Tibial artery (tissue), 4 donors: ENCODE data around the gene SAMD7.

Experiments
- DNase-seq, 2 donors: peaks; one replicate each; pipeline ENCODE4 v3.0.0-alpha.2; 2019
- H3K27ac ChIP-seq, 2 donors: fragments of 200-600 bp; sonication (generic) in 1 of 2; 1 replicate in 1 of 2; 2 replicates in 1 of 2; pipeline ENCODE4 v1.5.1; 2018 to 2019; ENCODE audit warnings: mild to moderate bottlenecking in 1 of 2
- H3K27me3 ChIP-seq, 2 donors: fragments of 200-600 bp; sonication (generic) in 1 of 2; one replicate each; pipeline versions ENCODE4 v1.5.1 to v1.6.0; 2016 to 2019
- H3K36me3 ChIP-seq, 3 donors: fragments of 200-600 bp; sonication (generic) in 2 of 3; one replicate each; pipeline ENCODE4 v1.5.1; 2016 to 2019; ENCODE audit warnings: mild to moderate bottlenecking in 2 of 3
- H3K4me1 ChIP-seq, 4 donors: fragments of 200-600 bp; sonication (generic) in 2 of 4; 1 replicate in 3 of 4; 2 replicates in 1 of 4; pipeline ENCODE4 v1.5.1; 2016 to 2019
- H3K4me3 ChIP-seq, 2 donors: fragments of 200-600 bp; sonication (generic) in 1 of 2; 1 replicate in 1 of 2; 2 replicates in 1 of 2; pipeline ENCODE4 v1.5.1; 2018 to 2019; ENCODE audit warnings: mild to moderate bottlenecking in 2 of 2
- H3K9me3 ChIP-seq, 3 donors: fragments of 200-600 bp; sonication (generic) in 1 of 3; one replicate each; pipeline ENCODE4 v1.5.1; 2016 to 2019
- intact Hi-C: fragments of 100-400 bp; cut with DNase I; formaldehyde crosslinking; loops from one replicate; pipeline ENCODE4 v1.15.0; 2023; ENCODE audit warnings: low total_unique reads
- TF ChIP-seq, protein P1 (sequence below), 2 experiments: fragments of 200-600 bp in 1 of 2; fragments of 450-650 bp in 1 of 2; IDR thresholded peaks; one replicate each; pipeline ENCODE4 v1.5.1; 2017 to 2019; ENCODE audit warnings: antibody characterized with exemption in 2 of 2, mild to moderate bottlenecking in 1 of 2, moderate library complexity in 1 of 2

The SAMD7 gene

DNA sequence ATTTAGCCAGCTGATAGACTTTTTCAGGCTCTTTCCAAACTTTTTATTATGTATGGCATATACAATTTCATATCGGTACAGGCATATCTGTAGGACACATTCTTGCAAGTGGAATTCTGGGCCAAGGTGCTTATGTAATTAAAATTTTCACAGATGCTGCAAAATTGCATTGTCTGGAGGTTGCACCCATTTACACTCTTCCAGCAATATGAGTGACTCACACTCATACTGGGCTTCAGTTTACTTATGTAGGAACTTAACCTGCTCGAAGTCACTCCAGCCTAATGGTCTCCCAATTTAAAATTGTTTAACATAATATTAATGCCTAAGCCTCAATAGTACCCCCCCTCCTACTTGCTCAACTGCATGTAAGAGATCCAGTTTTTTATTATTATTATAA is 44.0 kb downstream of the SAMD7 start:
- no peak for DNase-seq
- TF ChIP-seq, protein P1, sequence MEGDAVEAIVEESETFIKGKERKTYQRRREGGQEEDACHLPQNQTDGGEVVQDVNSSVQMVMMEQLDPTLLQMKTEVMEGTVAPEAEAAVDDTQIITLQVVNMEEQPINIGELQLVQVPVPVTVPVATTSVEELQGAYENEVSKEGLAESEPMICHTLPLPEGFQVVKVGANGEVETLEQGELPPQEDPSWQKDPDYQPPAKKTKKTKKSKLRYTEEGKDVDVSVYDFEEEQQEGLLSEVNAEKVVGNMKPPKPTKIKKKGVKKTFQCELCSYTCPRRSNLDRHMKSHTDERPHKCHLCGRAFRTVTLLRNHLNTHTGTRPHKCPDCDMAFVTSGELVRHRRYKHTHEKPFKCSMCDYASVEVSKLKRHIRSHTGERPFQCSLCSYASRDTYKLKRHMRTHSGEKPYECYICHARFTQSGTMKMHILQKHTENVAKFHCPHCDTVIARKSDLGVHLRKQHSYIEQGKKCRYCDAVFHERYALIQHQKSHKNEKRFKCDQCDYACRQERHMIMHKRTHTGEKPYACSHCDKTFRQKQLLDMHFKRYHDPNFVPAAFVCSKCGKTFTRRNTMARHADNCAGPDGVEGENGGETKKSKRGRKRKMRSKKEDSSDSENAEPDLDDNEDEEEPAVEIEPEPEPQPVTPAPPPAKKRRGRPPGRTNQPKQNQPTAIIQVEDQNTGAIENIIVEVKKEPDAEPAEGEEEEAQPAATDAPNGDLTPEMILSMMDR (IDR thresholded peaks at IDR 0.05): no peak
- Histone ChIP-seq H3K4me1 (no peaks in the 10 kb centered on the region), H3K36me3 (no peaks in the 10 kb centered on the region), H3K27ac (no peak overlapping the region), H3K4me3 (no peak overlapping the region), H3K9me3 (no peaks in the 10 kb centered on the region), H3K27me3 (peaks cover 0 to 3% of the 10 kb centered on the region in 2 donors)
- intact Hi-C loops: no loop called here

DNA sequence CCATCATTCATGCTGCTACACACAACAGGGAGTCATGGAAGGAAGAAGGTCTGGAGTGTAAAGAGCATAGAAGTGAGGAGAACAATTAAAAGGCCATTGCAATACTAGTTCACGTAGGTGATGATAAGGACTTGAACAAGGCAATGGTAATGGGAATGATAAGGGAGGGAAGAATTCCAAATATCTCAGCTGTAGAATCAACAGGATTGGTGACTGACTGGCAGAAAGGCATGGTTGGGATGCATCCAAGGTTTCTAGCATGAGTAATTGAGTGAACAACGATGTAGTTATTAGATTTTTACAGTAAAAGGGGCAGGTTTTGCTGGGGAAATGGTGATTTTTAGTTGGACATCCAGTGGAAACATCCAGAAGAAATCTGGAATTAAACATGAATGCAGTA is 52.8 kb downstream of the SAMD7 start:
- no peak overlapping the region for H3K4me3 ChIP-seq
- H3K4me1 ChIP-seq: peaks cover 0 to 17% (median 9%) of the 10 kb centered on the region in 4 donors
- H3K27me3 ChIP-seq: no peaks in the 10 kb centered on the region
- H3K36me3 ChIP-seq: no peaks in the 10 kb centered on the region
- no peak overlapping the region for H3K27ac ChIP-seq
- no peak for DNase-seq
- TF ChIP-seq, protein P1 (IDR thresholded peaks at IDR 0.05): no peak
- H3K9me3 ChIP-seq: no peaks in the 10 kb centered on the region
- intact Hi-C loops: loop anchor here (10.0 kb wide), 1 partner anchor 99 kb away; the partner anchor contains the start of gene LRRC31

DNA sequence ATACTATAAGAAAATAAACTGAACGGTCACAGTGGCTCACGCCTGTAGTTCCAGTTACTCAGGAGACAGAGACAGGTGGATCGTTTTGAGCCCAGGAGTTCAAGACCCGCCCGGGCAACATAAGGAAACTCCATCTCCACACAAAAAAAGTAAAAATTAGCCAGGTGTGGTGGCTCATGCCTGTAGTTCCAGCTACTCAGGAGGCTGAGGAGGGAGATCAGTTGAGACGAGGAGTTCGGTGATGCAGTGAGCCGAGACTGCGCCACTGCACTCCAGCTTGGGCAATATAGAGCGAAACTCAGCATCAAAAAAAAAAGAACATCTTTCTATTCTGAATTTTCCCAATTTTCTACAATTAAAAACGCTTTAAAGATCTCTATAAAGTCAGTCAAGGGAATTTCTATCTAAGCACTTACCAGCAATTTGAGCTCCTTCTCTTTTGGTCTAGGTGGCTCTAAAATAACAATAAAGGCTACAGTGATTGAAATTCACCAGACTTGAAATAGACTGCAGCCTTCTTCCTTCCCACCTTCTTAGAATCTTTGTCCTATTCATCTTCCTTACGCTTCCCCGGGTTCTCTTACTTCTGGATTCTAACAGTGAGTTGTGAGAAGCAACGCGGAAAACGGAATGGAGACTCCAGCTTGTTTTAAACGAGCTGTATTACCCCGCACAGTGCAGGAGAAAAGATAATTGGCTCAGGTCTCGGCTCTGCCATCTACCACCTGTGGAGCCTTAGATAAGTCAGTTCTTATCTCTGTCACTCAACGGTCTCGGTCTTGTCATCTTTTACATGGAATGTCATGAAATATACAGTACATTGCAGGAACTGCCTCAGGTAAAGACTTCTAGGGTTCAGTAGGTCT is 54.4 kb downstream of the SAMD7 start:
- Histone ChIP-seq H3K9me3 (no peaks in the 10 kb centered on the region), H3K36me3 (peaks cover 0 to 5% (median 0%) of the 10 kb centered on the region in 3 donors), H3K4me1 (peaks cover 0 to 33% (median 16%) of the 10 kb centered on the region in 4 donors), H3K27me3 (no peaks in the 10 kb centered on the region), H3K27ac (peak overlapping the region; percentile 85 to 93), H3K4me3 (peak overlapping the region; percentile 74 to 78)
- TF ChIP-seq, protein P1 (IDR thresholded peaks at IDR 0.05): no peak
- intact Hi-C loops: loop anchor here (10.0 kb wide), 1 partner anchor 101 kb away; the partner anchor contains the start of gene LRRC31
- no peak for DNase-seq

DNA sequence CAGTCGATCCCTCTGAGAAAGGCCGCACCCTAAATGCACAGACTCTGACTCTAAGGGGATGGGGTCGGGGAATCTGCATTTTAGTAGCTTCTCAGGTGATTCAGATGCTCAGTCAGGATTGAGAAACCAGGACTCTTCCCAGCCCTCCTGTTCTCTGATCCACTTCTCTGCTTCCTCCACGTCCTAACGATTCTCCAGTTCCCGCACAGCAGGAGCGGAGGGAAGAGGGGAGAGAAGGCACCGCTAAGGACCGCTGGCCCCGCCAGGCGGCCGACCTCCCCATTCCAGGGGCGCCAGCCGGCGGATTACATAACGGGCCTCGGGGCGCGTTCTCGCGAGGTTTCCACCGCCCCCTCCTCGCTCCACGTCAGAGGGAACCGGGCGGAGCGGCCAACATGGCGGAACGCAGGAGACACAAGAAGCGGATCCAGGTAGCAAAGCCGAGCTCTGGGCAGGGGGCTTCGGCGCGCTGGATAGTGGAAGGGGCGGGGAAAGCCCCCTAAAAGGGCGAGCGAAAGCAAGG is 55.1 kb downstream of the SAMD7 start, which contains the start of gene SEC62:
TSS of gene SEC62 (plus strand) at position 380 of the 523 bp plus-strand sequence. CDS start at position 396, 16 bp downstream.
- no peaks in the 10 kb centered on the region for H3K9me3 ChIP-seq
- H3K4me1 ChIP-seq: peaks cover 0 to 39% (median 16%) of the 10 kb centered on the region in 4 donors
- intact Hi-C loops: loop anchor here (10.0 kb wide), 1 partner anchor 102 kb away; the partner anchor contains the start of gene LRRC31
- H3K36me3 ChIP-seq: peaks cover 0 to 5% (median 0%) of the 10 kb centered on the region in 3 donors
- DNase-seq: peak; percentile 90 to 96
- H3K27me3 ChIP-seq: no peaks in the 10 kb centered on the region
- peak within 1 kb of the TSS; percentile 74 to 78 for H3K4me3 ChIP-seq
- peak within 1 kb of the TSS; percentile 85 to 93 for H3K27ac ChIP-seq
- TF ChIP-seq, protein P1 (IDR thresholded peaks at IDR 0.05): peak; percentile 23 to 35

DNA sequence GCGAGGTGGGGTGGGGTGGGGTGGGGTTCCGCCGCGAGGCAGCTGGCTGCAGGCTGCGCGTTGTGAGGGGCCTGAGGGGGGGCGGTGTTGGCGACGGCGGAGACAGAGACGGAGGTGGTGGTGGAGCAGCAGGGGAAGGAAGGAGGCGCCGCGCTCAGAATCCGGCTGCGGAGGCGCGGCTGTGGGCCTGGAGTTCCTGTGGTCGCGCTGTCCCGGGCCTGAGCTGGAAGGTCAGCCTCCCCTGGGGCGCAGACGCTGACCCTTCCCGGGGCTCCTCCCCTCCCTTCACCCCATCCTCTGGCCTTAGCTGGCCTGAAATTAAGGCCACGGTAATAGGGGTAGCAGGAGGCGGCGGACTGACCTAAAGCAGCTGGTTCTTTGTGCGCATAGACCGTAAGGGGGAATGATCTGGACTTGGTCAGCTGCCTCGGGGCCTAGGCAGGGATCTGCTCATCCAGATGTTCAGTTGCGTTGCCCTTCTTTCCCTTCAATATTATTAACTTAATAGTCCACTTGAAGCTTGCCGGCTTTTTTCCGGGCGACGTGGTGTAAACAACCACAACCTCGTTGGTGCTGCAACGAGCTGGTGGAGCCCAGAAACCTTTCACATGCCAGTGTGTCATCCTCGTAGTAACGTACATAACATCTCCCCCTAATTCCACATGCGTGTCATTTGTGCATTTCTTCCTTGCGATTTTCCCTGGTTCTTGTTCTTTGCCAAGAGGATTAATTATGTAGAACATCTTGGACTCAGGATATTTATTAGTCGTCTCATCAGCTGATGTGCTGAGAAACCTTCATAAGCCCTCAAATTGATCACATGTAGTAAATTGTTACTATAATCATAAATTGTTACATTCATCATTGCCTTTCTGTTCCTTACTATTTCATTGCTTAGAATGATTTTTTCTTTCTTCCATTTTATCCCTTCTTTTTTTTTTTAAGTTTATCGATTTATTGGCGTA is 55.9 kb downstream of the SAMD7 start:
- no peaks in the 10 kb centered on the region for H3K27me3 ChIP-seq
- TF ChIP-seq, protein P1 (IDR thresholded peaks at IDR 0.05): no peak
- peak overlapping the region; percentile 74 to 78 for H3K4me3 ChIP-seq
- H3K9me3 ChIP-seq: no peaks in the 10 kb centered on the region
- peaks cover 0 to 5% (median 0%) of the 10 kb centered on the region in 3 donors for H3K36me3 ChIP-seq
- H3K27ac ChIP-seq: peak overlapping the region; percentile 85 to 93
- intact Hi-C loops: loop anchor here (10.0 kb wide), 1 partner anchor 102 kb away; the partner anchor contains the start of gene LRRC31
- peak; percentile 31 to 73 for DNase-seq
- H3K4me1 ChIP-seq: peaks cover 0 to 44% (median 16%) of the 10 kb centered on the region in 4 donors
